ENCODE results near the gene SLC19A1.
"Not testable (repeated sequence)": the region's sequence is repeated elsewhere in the genome, so short reads cannot be mapped to it uniquely, and the experiment has no call there.

Gene SLC19A1

DNA sequence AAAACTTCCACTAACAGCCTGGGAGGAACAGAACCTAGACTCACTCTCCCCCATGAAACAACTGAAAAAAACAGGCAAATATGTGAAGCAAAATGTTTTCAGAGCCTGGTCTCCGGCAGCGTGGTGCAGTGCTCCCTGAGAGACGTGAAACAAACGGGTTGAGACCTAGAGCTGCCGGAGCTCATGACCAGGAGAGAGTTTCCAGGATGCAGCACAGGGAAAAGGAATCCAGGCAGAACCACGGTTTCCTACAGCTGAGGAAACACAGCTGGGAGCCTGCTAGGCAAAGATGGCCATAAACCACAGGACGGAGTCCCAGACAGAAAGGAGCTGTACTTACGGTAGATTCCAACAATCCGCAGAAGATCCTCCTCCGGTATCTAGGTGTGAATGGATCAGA is 20.2 kb upstream of the SLC19A1 start:
- H3K27ac ChIP-seq (replicated peaks), result no peak overlapping the region
- no peak for DNase-seq (ENCODE audit: low read depth in 1 of 2, low spot score in 1 of 2)
- TF ChIP-seq POLR2AphosphoS5 (IDR thresholded peaks at IDR 0.05; ENCODE audit: low read depth) (no peak), SPI1 (IDR thresholded peaks at IDR 0.05; ENCODE audit: borderline replicate concordance, low read depth) (no peak), GABPA (IDR thresholded peaks at IDR 0.05; ENCODE audit: low read depth) (no peak)
- TF ChIP-seq, protein P1, sequence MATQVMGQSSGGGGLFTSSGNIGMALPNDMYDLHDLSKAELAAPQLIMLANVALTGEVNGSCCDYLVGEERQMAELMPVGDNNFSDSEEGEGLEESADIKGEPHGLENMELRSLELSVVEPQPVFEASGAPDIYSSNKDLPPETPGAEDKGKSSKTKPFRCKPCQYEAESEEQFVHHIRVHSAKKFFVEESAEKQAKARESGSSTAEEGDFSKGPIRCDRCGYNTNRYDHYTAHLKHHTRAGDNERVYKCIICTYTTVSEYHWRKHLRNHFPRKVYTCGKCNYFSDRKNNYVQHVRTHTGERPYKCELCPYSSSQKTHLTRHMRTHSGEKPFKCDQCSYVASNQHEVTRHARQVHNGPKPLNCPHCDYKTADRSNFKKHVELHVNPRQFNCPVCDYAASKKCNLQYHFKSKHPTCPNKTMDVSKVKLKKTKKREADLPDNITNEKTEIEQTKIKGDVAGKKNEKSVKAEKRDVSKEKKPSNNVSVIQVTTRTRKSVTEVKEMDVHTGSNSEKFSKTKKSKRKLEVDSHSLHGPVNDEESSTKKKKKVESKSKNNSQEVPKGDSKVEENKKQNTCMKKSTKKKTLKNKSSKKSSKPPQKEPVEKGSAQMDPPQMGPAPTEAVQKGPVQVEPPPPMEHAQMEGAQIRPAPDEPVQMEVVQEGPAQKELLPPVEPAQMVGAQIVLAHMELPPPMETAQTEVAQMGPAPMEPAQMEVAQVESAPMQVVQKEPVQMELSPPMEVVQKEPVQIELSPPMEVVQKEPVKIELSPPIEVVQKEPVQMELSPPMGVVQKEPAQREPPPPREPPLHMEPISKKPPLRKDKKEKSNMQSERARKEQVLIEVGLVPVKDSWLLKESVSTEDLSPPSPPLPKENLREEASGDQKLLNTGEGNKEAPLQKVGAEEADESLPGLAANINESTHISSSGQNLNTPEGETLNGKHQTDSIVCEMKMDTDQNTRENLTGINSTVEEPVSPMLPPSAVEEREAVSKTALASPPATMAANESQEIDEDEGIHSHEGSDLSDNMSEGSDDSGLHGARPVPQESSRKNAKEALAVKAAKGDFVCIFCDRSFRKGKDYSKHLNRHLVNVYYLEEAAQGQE (IDR thresholded peaks at IDR 0.05; ENCODE audit: insufficient replicate concordance, low read depth), result no peak
- TF ChIP-seq, protein P2, sequence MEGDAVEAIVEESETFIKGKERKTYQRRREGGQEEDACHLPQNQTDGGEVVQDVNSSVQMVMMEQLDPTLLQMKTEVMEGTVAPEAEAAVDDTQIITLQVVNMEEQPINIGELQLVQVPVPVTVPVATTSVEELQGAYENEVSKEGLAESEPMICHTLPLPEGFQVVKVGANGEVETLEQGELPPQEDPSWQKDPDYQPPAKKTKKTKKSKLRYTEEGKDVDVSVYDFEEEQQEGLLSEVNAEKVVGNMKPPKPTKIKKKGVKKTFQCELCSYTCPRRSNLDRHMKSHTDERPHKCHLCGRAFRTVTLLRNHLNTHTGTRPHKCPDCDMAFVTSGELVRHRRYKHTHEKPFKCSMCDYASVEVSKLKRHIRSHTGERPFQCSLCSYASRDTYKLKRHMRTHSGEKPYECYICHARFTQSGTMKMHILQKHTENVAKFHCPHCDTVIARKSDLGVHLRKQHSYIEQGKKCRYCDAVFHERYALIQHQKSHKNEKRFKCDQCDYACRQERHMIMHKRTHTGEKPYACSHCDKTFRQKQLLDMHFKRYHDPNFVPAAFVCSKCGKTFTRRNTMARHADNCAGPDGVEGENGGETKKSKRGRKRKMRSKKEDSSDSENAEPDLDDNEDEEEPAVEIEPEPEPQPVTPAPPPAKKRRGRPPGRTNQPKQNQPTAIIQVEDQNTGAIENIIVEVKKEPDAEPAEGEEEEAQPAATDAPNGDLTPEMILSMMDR (IDR thresholded peaks at IDR 0.05; ENCODE audit: insufficient read depth, low read length), result no peak
- H3K27me3 ChIP-seq (ENCODE audit: insufficient read depth, poor library complexity, severe bottlenecking), result peaks cover 15% of the 10 kb centered on the region
- H3K4me3 ChIP-seq (replicated peaks; ENCODE audit: insufficient read depth, low read length), result no peak overlapping the region

DNA sequence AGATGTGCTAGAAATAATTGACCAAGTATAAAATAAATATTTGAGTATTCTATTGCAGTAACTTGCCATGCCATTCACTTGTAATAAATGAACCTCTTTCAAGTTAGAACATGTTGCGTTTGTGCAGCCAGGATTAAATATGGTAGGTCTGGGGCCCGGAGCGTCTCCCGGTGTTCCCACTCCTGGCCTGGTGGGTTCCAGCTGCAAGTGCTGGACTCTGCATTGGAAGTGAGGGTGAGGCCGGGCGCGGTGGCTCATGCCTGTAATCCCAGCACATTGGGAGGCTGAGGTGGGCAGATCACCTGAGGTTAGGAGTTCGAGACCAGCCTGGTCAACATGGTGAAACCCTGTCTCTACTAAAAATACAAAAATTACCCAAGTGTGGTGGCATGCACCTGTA is 19.0 kb upstream of the SLC19A1 start:
- not testable (repeated sequence) for DNase-seq (ENCODE audit: low read depth in 1 of 2, low spot score in 1 of 2); H3K4me3 ChIP-seq (replicated peaks; ENCODE audit: insufficient read depth, low read length)
- H3K27me3 ChIP-seq (ENCODE audit: insufficient read depth, poor library complexity, severe bottlenecking), result peaks cover 12% of the 10 kb centered on the region

DNA sequence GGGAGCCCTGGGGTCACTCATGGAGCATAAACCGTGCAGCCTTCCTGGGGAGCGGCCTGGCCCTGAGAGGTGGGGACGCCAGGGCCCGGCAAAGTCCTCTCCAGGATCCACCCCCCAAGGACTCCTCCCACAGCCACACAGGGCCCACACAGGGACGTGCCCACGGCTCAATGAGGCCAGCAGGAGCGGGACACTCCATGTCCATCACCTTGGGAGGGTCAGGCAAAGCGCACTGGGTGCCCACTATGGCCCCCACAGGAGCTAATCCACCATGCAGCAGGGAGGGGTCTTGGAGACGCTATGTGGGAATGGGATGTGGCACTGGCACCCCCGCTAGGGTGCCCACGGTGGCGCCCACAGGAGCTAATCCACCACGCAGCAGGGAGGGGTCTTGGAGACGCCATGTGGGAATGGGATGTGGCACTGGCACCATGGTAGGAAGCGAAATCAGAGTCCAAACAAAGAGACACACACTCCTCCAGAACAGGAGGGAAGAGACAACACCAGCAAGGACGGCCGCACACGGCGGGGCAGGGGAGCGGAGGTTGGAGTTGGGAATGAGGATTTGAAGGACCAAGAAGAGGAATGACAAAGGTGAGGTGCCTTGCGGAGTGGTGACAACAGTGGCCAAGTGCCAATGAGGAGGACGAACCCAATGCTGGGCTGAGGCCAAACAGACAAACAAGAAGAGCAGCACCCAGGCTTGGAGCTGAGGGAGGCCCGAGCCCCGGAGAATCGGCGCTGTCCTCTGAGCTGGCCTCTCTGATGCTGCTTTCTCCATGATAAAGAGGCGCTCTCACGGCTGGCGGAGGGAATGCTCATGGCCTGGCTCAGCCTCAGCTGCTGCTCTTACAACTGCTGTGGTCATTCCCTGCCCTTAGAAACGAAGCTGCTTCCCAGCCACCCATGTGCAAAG is 18.1 kb upstream of the SLC19A1 start:
- DNase-seq (ENCODE audit: low read depth in 1 of 2, low spot score in 1 of 2), result no peak
- Histone ChIP-seq H3K27ac (replicated peaks) (no peak overlapping the region), H3K27me3 (ENCODE audit: insufficient read depth, poor library complexity, severe bottlenecking) (peaks cover 8% of the 10 kb centered on the region), H3K4me3 (replicated peaks; ENCODE audit: insufficient read depth, low read length) (no peak overlapping the region)
- TF ChIP-seq, protein P2 (IDR thresholded peaks at IDR 0.05; ENCODE audit: insufficient read depth, low read length), result no peak
- TF ChIP-seq GABPA (IDR thresholded peaks at IDR 0.05; ENCODE audit: low read depth), result no peak
- TF ChIP-seq SPI1 (IDR thresholded peaks at IDR 0.05; ENCODE audit: borderline replicate concordance, low read depth), result no peak
- TF ChIP-seq POLR2AphosphoS5 (IDR thresholded peaks at IDR 0.05; ENCODE audit: low read depth), result no peak
- TF ChIP-seq, protein P1 (IDR thresholded peaks at IDR 0.05; ENCODE audit: insufficient replicate concordance, low read depth), result no peak

More for the DNA sequence above, 19.0 kb upstream of the SLC19A1 start:
- H3K27ac ChIP-seq (replicated peaks), result not testable (repeated sequence)

DNA sequence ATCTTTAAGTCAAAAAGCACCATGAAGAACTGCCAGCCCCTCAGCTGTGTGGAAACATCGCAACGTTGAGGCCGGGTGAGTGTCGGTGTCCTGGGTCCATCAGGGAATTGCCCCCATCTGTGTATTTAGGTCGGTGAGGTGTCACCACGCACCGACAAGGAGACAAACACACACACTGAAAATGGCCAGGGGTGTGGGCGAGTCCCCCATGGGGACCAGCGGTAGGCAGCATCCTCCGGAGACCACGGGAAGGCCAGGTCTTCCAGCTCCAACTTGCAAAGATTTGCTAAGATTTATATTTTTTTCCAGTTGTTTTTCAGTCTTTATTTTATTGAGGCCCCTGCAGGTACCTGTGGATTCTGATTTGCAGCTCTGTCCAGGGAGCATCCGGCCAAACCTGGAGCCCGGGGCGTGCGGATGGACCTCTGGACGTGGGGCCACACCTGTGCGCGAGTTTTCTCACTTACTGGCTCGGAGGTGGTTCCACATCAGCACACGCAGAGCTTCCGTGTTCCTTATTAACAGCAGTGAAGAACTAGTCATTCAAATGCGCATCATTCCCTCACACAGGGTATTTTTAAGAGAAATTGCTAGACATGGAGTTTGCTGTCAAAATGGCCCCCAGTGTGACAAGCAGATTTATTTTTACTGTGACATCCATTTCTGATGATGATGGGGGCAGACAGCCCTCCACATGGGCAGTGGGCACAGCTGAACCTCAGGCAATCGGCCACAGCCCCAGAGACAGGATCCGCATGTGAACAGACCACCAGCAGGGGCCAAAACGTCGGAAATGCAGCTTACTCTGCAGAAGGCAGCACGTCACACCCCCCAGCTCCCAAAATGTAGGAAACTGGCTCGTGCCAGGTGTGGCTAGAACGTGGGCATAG is 17.2 kb upstream of the SLC19A1 start:
- Histone ChIP-seq H3K27ac (replicated peaks) (no peak overlapping the region), H3K4me3 (replicated peaks; ENCODE audit: insufficient read depth, low read length) (no peak overlapping the region), H3K27me3 (ENCODE audit: insufficient read depth, poor library complexity, severe bottlenecking) (peaks cover 3% of the 10 kb centered on the region)
- TF ChIP-seq SPI1 (IDR thresholded peaks at IDR 0.05; ENCODE audit: borderline replicate concordance, low read depth) (no peak), GABPA (IDR thresholded peaks at IDR 0.05; ENCODE audit: low read depth) (no peak), POLR2AphosphoS5 (IDR thresholded peaks at IDR 0.05; ENCODE audit: low read depth) (no peak)
- TF ChIP-seq, protein P1 (IDR thresholded peaks at IDR 0.05; ENCODE audit: insufficient replicate concordance, low read depth), result no peak
- TF ChIP-seq, protein P2 (IDR thresholded peaks at IDR 0.05; ENCODE audit: insufficient read depth, low read length), result no peak
- DNase-seq (ENCODE audit: low read depth in 1 of 2, low spot score in 1 of 2), result no peak

Measured in HL-60 (cell line).